UCSD-AML1 (cell line): Measurements from ENCODE around the gene TMA7.
A peak's percentile ranks its signal among the peaks of the same experiment; 100 is the strongest.
"Not testable (repeated sequence)": the region's sequence is repeated elsewhere in the genome, so short reads cannot be mapped to it uniquely, and the experiment has no call there.

Source experiments
- DNase-seq: peaks from one replicate; lab custom pipeline; 2025; ENCODE audit not compliant: unreplicated experiment; lab: John Stamatoyannopoulos, UW

The TMA7 gene

GRCh38 chr3:48466386-48467109 is 26.5 kb downstream of the TMA7 start:
- DNase-seq: no peak

GRCh38 chr3:48467110-48467454 is 27.0 kb downstream of the TMA7 start:
- no peak for DNase-seq

GRCh38 chr3:48467473-48468267 is 27.6 kb downstream of the TMA7 start:
- DNase-seq: no peak

GRCh38 chr3:48468329-48468731 is 28.3 kb downstream of the TMA7 start:
- DNase-seq: no peak

GRCh38 chr3:48469046-48469915 is 29.2 kb downstream of the TMA7 start:
- no peak for DNase-seq

GRCh38 chr3:48470286-48470685 is 30.2 kb downstream of the TMA7 start:
- no peak for DNase-seq

- no peak for DNase-seq
These were observed 32.5 kb downstream of the TMA7 start for GRCh38 chr3:48472673-48472922.

GRCh38 chr3:48472923-48473616 is 33.0 kb downstream of the TMA7 start:
- DNase-seq: peak; percentile 96

GRCh38 chr3:48473617-48473952 is 33.5 kb downstream of the TMA7 start:
- no peak for DNase-seq

GRCh38 chr3:48474031-48474430 is 34.0 kb downstream of the TMA7 start:
- not testable (repeated sequence) for DNase-seq

GRCh38 chr3:48474619-48475018 is 34.6 kb downstream of the TMA7 start:
- DNase-seq: no peak

- no peak for DNase-seq
These were observed 35.1 kb downstream of the TMA7 start for GRCh38 chr3:48475188-48475587.

GRCh38 chr3:48476426-48477053 is 36.5 kb downstream of the TMA7 start:
- no peak for DNase-seq

- DNase-seq: no peak
These were observed 38.0 kb downstream of the TMA7 start for GRCh38 chr3:48477959-48478520.

- no peak for DNase-seq
These were observed 38.8 kb downstream of the TMA7 start for GRCh38 chr3:48478626-48479555.

GRCh38 chr3:48480891-48481290 is 40.8 kb downstream of the TMA7 start:
- DNase-seq: not testable (repeated sequence)

GRCh38 chr3:48482822-48483221 is 42.8 kb downstream of the TMA7 start:
- DNase-seq: not testable (repeated sequence)

- DNase-seq: no peak
These were observed 46.9 kb downstream of the TMA7 start for GRCh38 chr3:48486952-48487351.

- no peak for DNase-seq
These were observed 52.6 kb downstream of the TMA7 start for GRCh38 chr3:48492461-48493202.
